Left colon (tissue), 2 donors: Measurements from ENCODE around the gene CLEC16A. TPM values are rescaled to one million over a fixed set of nuclear protein-coding genes. Genes with fewer than 3 reads are reported as not detected.
A peak's percentile ranks its signal among the peaks of the same experiment; 100 is the strongest.

Source experiments
- ATAC-seq: fragments of 200-7000 bp; cut with Tn5 transposase; one replicate; pipeline ENCODE4 v1.9.1; 2020; ENCODE audit warnings: mild to moderate bottlenecking, moderate library complexity
- DNase-seq, 2 donors: peaks; one replicate each; pipeline ENCODE4 v3.0.0-alpha.2; 2020
- intact Hi-C, 2 donors: fragments of 100-400 bp; cut with DNase I in 1 of 2; cut with micrococcal nuclease in 1 of 2; formaldehyde crosslinking; loops; one replicate each; pipeline versions ENCODE4 v1.11.2 to v1.14.0; 2022; cut with DNase I, micrococcal nuclease
- total RNA-seq, 2 donors: library from RNA; stranded (reverse); fragmentation: NEBNext Ultra II Directional; extraction: Animal tissue kit (Norgen Biotek cat#: 25700); gene quantifications; one replicate each; pipeline ENCODE4 v1.2.1, GENCODE V29; 2021
- donor health status: DM: no; HTN: no; CAD: no.
- donor health status: DM: yes; HTN: yes; CAD: no.

The CLEC16A gene
- total RNA-seq, 2 donors from 2014 or later = 27.3 to 41.6 TPM

DNA sequence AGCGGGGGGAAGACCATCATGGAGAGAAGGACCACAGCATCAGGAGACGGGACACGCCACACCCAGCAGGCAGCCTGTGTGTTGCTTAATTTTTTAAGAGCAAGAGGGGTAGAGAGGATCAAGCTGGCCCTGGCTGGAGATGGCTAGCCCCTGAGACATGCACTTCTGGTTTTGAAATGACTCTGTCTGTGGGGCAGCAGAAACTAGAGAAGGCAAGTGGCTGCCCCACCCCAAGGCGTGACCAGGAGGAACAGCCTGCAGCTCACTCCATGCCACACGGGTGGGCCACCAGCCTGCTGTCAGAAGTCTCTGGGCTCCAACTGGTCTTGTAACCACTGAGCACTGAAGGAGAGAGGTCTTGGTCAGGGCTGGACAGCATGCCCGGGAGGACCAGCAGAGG lies 236.1 kb downstream of the CLEC16A start:
- DNase-seq (peak in 1 of 2 donors; percentile 23), ATAC-seq (peak; percentile 57)
- intact Hi-C loops = no loop called here

DNA sequence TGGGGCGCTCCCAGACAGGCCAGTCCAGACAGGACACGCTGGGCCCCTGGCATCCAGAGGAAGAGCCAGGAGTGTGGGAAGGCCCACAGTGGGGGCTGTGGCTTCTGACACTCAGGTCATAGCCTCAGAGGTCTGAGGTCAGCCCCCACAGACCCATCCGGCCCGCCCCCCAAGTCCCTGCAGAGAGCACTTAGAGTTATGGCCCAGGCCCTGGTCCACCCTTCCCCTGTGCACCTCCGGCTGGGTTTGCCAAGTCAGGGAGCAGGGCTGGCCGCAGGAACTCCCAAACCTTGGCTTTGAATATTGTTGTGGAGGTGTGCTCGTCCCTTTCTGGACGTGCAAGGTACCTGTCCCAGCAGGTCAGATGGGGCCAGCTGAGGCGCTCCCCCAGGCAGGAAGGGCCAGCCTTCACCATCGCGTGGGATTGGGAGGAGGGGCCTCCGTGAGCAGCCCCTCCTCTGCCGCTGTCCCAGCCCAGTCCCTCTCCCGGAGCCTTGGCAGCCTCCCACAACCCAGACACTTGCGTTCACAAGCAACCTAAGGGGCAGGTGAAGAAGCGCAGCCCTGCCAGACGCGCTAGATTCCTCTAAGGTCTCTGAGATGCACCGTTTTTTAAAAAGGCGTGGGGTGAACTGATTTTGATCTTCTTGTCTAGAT lies 237.0 kb downstream of the CLEC16A start:
- intact Hi-C loops = no loop called here
- no peak for ATAC-seq
- DNase-seq = no peak

DNA sequence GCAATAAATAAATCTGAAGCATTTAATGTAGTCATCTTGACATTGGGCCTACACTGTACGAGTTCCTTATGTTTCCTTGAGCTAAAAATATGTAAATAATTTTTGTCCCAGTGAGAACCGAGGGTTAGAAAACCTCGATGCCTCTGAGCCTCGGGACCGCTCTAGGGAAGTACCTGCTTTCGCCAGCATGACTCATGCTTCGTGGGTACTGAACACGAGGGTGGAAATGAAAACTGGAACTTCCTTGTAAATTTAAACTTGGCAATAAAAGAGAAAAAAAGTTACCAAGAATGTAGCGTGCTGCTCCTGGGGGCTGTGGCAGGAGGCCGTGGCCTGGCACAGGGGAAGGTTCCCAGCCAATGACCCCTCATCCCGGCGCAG lies 237.5 kb downstream of the CLEC16A start:
- DNase-seq (no peak), ATAC-seq (no peak)
- intact Hi-C loops = no loop called here

DNA sequence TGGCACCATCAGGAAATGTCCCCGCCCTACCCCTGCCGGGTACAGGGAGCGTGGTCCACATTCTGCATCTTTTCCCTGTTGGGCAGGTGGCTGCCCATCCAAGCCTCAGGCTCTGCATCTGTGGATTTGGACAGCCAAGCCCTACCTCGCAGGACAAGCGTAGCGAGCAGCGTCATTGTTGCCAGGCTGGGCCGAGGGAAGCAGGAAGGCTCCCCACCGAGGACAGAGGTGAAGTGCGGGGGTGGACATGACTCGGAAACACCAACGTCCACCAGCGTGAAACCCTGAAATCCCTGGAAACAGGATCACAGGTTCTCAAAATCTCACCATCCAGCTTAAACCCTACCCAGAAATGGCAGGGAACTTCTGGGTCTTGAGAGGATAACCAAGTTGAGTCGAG lies 238.0 kb downstream of the CLEC16A start:
- ATAC-seq = no peak
- intact Hi-C loops = no loop called here

DNA sequence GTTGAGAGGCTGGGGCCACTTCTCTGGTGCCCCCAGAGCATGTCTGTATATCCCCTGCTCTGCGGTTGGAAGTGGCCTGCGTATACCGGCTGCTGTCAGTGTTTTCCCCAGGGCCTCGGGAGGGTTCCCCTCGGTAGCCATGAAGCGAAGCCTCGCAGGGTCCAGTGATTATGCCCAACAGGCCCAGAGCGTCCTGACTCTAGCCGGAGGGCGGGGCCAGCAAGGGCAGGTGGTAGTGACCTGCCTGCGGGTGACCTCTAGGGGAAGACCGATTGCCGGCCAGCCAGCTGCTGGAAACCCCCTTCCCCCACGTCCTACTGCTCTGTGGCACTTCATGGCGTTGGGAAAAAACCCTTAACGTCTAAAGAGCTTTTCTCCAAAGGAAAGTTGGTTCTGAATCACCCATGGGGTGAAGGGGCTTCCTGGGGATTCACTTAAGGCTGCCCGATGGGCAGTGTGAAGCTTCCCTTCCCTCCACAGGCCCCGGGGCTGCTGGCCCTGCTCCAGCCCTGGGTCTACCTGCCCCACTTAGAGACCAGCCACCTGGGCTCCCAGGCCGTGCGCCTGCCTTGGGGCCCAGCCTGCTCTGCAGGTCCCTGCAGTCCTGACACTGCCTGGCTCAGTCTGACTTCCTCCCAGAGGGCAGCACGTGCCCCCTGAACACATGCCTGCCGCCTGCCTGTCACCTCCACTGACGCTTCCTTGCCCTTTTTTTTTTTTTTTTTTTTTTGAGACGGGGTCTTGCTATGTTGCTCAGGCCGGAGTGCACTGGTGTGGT lies 238.9 kb downstream of the CLEC16A start:
- DNase-seq = no peak
- no peak for ATAC-seq

More for the DNA sequence above, 238.0 kb downstream of the CLEC16A start:
- no peak for DNase-seq

DNA sequence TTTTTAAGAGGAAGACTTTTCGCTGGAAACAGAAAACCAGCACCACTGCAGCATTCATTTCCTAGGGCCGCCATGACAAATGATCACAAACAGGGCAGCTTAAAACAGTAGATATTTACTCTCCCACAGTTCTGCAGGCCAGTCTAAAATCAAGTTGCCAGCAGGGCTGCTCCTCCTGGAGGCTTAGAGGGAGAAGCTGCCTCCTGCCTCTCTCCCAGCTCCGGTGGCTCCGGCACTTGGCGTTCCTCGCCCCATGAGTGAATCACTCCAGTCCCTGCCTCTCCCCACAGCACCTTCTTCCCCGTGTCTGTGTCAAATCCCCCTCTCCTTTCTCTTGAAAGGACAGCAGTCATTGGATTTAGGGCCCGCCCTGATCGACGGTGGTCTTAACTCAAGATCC lies 239.6 kb downstream of the CLEC16A start:
- ATAC-seq (no peak), DNase-seq (no peak)
- intact Hi-C loops = no loop called here

More for the DNA sequence above, 238.9 kb downstream of the CLEC16A start:
- intact Hi-C loops = no loop called here

DNA sequence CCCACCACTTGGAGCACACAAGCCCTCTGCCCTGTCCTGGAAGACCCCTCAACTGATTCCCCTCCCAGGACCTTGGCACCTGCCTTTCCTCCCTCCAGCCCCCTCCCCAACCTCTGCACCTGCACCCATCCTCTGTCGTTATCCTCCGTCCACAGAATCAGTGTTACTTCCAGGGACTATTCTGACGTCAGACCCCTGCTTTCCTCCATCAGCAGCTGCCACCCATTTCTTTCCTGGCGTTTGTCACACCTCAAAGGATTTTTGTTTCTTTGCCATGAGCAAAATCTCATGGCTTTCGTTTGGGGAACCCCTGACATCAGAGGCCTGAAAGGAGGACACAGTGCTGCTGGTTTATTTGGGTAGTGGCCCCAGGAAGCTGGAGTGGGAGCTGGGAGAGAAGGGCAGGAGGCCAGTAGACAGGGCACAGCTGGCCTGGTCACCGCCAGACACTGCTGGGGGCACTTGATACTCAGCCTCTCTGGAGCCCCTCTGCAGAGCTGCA lies 243.2 kb downstream of the CLEC16A start:
- DNase-seq (no peak), ATAC-seq (no peak)
- intact Hi-C loops = no loop called here

DNA sequence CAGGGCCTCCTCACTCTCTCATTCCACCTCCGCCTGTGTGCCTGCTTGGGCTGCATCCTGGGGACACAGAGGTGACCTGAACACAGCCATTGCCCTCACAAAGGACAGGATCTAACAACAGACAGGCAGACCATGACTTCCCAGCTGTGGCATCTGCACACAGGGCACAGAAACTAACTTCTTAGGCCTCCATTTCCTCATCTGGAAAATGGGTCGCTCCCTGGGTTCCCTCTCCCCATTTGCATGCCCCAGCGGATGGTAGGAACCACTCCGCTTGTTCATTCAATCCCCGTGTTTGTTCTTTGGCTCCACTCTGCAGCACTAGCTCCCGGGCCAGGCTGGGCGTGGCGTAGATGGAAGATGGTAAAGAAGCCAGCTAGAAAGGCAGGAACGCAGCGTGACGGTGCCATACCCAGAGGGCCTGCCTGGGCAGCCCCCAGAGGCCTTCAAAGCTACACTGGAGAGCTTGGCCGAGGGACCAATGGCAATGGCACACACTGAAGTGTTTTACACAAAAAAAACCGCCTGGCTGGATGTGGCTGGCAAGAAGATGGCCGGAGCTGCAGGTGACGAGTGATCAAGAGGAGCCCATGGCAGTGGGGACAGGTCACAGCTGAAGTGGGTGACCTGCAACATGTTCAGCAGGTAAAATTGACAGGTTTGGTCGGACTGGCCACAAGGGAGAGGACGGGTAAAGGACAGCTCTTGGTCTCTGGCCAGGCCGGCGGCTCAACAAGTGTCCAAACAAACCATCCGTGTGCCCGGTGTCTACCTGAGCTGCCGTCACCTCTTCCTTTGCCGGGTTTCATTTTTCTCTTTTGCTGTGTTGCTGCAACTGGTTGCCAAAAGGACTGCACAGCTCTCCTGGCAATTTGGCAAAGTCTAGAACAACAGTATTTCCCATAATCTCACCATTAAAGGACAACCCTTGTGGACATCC lies 244.7 kb downstream of the CLEC16A start:
- intact Hi-C loops = no loop called here
- ATAC-seq (peak; percentile 46), DNase-seq (peak in 1 of 2 donors; percentile 26)

DNA sequence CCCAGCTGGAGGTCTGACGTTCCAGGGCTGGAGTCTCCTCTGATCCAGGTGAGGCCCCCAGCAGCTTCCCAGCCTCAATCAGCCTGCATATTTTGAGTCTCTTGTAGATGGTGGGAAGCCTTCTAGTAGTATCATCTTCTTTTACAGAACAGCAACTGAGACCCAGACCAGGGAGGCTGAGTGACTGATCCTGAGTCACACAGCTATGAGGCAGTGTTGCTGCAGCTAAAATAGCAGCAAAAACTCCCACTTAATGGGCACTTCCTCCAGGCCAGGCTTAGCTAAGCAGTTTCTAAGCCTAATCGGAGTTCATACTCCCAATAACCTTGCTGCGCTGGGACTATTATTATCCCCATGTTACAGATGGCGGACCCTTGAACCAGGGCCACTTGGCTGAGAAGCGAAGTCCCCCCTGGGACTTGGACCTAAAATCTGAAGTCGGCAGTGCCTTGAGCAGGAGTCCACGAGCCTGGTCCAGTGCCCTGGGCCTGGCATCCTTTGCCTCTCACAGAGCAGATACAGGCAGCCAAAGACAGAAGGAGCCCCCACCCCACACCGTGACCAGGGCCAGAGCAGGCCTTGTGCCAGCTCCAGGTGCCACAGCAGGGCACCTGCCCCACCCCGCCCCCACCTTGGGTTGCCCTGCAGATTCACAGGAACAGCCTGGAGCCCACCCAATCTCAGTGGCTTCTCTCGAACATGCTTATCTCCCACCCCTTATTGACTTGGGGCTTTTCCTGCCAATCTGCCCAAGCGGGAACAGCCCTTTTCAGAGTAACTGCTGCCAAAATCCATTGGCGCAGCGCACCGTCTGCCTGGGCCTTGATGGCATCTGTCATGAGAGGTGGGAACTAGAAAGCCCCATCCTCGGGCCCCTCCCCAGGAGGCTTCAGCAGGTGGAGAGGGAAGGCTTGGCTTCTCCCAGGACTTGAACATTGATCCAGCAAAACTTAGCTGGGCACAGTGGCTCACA lies 246.5 kb downstream of the CLEC16A start:
- no peak for ATAC-seq
- intact Hi-C loops = no loop called here
- no peak for DNase-seq

DNA sequence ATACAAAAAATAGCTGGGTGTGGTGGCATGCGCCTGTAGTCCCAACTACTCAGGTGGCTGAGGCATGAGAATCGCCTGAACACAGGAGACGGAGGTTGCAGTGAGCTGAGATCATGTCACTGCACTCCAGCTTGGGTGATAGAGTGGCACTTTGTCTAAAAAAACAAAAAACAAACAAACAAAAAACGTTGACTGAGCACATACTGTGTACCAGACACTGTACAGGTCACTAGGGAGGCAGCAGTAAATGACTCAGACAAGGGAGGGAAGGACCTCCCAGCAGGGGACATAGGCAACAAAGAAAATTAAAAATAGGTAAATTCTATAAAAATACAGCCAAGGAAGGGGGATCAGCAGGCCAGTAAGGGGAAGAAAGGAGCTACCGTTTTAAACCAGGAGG lies 247.3 kb downstream of the CLEC16A start:
- intact Hi-C loops = no loop called here
- no peak for ATAC-seq
- DNase-seq = no peak

DNA sequence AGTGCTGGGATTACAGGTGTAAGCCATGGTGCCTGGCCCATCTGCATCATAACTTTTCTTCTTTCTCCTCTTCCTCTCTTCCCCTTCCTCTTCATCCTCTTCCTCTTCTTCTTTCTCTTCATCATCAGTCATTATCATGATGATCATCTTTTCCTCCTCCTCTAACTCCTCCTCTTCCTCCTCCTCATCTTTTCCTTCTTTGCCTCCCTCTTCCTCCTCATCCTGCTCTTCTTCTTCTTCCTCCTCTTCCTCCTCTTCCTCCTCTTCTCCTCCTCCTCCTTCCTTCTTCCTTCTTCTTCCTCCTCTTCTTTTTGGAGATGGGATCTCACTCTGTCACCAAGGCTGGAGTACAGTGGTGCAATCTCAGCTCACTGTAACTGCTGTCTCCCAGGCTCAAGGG lies 249.1 kb downstream of the CLEC16A start:
- ATAC-seq (no peak), DNase-seq (no peak)
- intact Hi-C loops = no loop called here

DNA sequence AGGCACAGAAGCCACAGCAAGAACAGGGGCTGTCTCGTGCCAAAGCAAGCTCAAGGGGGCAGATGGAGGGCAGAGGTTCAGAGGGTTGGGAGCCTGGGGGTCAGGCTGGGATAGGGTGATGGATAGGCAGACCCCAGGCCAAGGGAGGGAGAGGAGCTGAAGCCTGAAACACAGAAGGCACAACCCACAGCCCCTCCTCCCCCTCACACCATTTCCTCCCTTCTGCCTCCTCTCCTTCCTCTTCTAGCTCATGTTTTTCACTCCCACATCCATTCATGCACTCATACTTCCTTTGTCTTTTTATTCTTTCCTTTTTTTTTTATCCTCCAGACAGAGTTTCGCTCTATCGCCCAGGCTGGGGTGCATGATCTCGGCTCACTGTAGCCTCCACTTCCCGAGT lies 250.5 kb downstream of the CLEC16A start:
- no peak for DNase-seq
- intact Hi-C loops = no loop called here
- ATAC-seq = no peak

DNA sequence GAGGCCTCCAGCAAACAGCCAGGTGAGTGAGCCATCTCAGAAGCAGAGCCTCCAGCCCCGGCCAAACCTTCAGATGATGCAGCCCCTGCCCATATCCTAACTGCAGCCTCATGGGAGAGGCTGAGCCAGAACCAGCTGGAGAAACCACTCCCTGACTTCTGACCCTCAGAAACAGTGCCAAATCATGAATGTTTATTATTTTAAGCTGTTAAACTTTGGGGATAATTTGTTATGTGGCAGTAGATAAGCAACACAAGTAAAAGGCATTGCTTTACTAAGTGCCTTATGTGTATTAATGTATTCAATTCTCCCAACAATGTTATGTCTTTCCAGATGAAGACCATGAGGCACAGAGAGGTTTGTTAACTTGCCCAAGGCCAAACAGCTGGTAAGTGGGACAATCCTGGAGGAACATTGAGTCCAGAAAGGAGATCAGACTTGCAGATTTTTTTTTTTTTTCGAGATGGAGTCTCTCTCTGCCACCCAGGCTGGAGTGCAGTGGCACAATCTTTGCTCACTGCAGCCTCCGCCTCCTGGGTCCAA lies 252.0 kb downstream of the CLEC16A start:
- ATAC-seq (no peak), DNase-seq (no peak)
- intact Hi-C loops = no loop called here

DNA sequence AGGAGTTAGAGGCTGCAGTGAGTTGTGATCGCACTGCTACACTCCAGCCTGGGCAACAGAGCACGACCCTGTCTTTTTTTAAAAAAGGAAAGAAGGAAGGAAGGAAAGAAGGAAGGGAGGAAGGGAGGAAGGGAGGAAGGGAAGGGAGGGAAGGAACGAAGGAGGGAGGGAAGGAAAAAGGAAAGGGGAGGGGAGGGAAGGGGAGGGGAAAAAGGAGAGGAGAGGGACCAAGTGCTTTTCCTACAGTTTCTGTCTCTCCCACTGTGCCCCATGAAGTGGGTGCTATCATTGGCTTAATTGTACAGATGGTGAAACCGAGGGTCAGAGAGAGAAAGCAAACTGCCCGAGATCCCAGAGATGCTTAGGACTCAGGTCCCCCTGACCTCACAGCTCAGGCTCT lies 254.0 kb downstream of the CLEC16A start:
- DNase-seq (no peak), ATAC-seq (no peak)
- intact Hi-C loops = no loop called here

DNA sequence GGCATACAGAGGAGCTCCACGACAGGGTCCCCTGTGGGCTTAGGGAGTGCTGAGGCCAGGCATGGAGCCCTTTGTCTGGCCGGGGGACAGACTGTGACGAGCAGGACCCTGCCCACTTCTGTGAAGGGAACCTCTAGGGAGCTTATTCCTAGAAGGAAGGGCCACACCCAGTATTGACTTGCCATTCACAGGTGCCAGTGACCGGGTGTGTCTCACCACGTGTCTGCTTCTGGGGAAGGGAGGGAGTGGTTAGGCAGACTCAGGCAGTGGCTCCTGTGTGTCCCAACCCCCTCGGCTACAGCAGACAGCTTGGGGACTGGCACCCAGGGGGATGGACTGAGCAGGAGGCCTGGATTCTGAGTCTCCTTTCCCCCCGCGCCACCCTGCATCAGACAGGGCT lies 254.5 kb downstream of the CLEC16A start:
- peak; percentile 70 to 90 for DNase-seq
- peak; percentile 100 for ATAC-seq
- intact Hi-C loops = no loop called here

DNA sequence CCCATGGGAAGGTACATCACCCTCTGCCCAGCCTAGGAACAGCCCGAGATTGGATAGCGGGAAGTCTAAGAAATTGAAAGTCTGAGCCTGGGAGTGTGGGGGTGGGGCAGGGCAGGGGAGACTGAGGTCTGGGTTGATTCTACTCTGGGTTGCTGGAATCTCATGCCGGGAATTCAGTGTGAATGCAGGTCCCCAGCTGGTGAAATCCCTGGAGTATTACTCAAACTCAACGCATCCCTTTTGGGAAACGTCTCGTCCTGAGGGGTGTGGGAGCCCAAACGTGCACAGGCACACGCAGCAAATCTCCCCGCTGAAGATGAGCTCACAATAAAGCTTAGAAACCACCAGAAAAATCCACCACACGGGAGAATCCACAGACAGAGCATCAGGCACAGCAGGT lies 256.2 kb downstream of the CLEC16A start:
- ATAC-seq (no peak), DNase-seq (no peak)
- intact Hi-C loops = no loop called here

DNA sequence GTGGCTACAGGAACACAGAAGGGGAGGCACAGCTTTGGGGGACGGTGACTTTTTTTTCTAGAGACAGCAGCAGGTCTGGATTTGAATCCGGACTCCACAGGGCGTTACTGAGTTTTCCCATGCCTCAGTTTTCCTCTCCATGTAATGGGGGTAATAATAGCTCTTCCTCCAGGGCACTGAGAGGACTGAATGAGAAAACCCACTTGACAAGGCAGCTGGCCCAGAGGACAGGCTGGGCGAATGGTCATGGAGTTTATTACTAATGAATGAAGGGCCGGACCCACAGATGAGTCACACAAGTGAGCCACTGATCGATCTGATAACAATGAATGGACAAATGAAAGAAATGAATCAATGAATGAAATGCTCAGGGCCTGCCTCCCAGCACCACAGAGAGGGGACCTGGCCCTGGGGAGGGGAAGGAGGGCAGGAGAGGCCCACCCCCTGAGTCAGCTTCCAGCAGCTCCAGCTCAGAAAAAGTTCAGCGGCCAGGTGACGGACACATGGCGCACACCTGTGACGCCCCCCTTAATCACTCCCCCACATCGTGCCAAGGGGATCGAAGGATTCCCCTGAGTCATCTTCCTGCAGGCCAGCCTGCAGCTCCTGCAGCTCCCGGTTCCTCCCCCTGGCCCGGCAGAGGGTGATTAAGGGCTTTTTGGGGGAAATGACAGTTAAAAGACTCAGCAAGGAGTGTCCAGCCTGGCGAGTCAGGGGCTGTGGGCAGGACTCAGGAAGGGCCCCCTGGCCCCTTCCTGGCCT lies 257.3 kb downstream of the CLEC16A start:
- DNase-seq (no peak), ATAC-seq (no peak)
- intact Hi-C loops = no loop called here
